GM12878 (cell line): ENCODE results near the gene CACNA1B. TPM values are rescaled to one million over a fixed set of nuclear protein-coding genes. Genes with fewer than 3 reads are reported as not detected.
"Not testable (repeated sequence)": the region's sequence is repeated elsewhere in the genome, so short reads cannot be mapped to it uniquely, and the experiment has no call there.

Source experiments
- ATAC-seq: fragments of 200-7000 bp; cut with Tn5 transposase; 3 replicates; pipeline ENCODE4 v1.9.1; 2020; ENCODE audit warnings: mild to moderate bottlenecking, moderate library complexity
- Bru-seq: library from RNA; stranded (reverse); fragments of 400-500 nt; gene quantifications from one replicate; lab custom pipeline; 2021; lab: Mats Ljungman, UMichigan
- BruChase-seq, 2 experiments: library from RNA; stranded (reverse); fragments of 400-500 nt; gene quantifications; one replicate each; lab custom pipeline; 2021; lab: Mats Ljungman, UMichigan
- BruUV-seq: library from RNA; stranded (reverse); fragments of 400-500 nt; replicated peaks from 2 replicates; lab custom pipeline; 2021; lab: Mats Ljungman, UMichigan
- CTCF ChIA-PET: fragments of 300-600 bp; sonication (Branson Sonifier 250); formaldehyde crosslinking; extraction: SDS; loops from one replicate; lab custom pipeline; 2021; ENCODE audit warnings: inconsistent platforms; lab: Yijun Ruan, JAX
- POLR2A ChIA-PET: fragments of 350-600 bp; formaldehyde crosslinking; extraction: SDS; loops from one replicate; lab custom pipeline; 2021; ENCODE audit warnings: inconsistent platforms; lab: Charles Lee
- RAD21 ChIA-PET: fragments of 300-600 bp; sonication (Branson Sonifier 250); formaldehyde crosslinking; loops from one replicate; lab custom pipeline; 2023; ENCODE audit warnings: antibody characterized with exemption; ENCODE audit not compliant: unreplicated experiment; lab: Charles Lee
- SMC1A ChIA-PET: fragments of 300-600 bp; sonication (Branson Sonifier 250); formaldehyde crosslinking; loops from one replicate; lab custom pipeline; 2023; ENCODE audit not compliant: unreplicated experiment, uncharacterized antibody; lab: Charles Lee
- DNase-seq: peaks from one replicate; pipeline ENCODE4 v3.0.0-alpha.2; 2011; ENCODE audit warnings: low read depth, low spot score
- FAIRE-seq: peaks from 3 replicates; lab custom pipeline; 2011; peaks lifted over from hg19 to GRCh38; lab: Jason Lieb, UNC
- H2AFZ ChIP-seq: 2 replicates; pipeline ENCODE4 v1.6.0; 2011; ENCODE audit warnings: low read depth, low read length, control low read depth; ENCODE audit not compliant: control insufficient read depth
- H3K27ac ChIP-seq: 2 replicates; pipeline ENCODE4 v1.5.1; 2011; ENCODE audit warnings: control low read depth; ENCODE audit not compliant: control insufficient read depth, insufficient read depth
- H3K27me3 ChIP-seq, 2 experiments: replicated peaks in 1 of 2; 2 replicates each; pipeline versions ENCODE4 v1.6.0 to v1.6.1; 2011; ENCODE audit warnings: low read length in 1 of 2; ENCODE audit not compliant: control insufficient read depth in 2 of 2, insufficient read depth in 2 of 2
- H3K36me3 ChIP-seq, 2 experiments: 2 replicates each; pipeline ENCODE4 v1.5.1; 2011; ENCODE audit warnings: low read length in 1 of 2; ENCODE audit not compliant: control insufficient read depth in 2 of 2, insufficient read depth in 2 of 2
- H3K4me1 ChIP-seq: 2 replicates; pipeline ENCODE4 v1.6.1; 2011; ENCODE audit warnings: mild to moderate bottlenecking, low read length, moderate library complexity, mixed read lengths; ENCODE audit not compliant: control insufficient read depth, insufficient read depth
- H3K4me2 ChIP-seq: 2 replicates; pipeline ENCODE4 v1.6.0; 2011; ENCODE audit warnings: control low read depth; ENCODE audit not compliant: control insufficient read depth, insufficient read depth
- H3K4me3 ChIP-seq: fragments of 200-600 bp; sonication (generic); 2 replicates; pipeline ENCODE4 v1.5.1; 2016
- H3K79me2 ChIP-seq: 2 replicates; pipeline ENCODE4 v1.6.0; 2011; ENCODE audit warnings: low read length; ENCODE audit not compliant: control insufficient read depth, insufficient read depth
- H3K9ac ChIP-seq: 2 replicates; pipeline ENCODE4 v1.8.0; 2011; ENCODE audit warnings: low read length, control low read depth, mixed read lengths; ENCODE audit not compliant: control insufficient read depth, insufficient read depth
- H3K9me3 ChIP-seq: replicated peaks from 3 replicates; pipeline ENCODE4 v1.5.1; 2011; ENCODE audit warnings: mild to moderate bottlenecking, low read length; ENCODE audit not compliant: control insufficient read depth, insufficient read depth
- H4K20me1 ChIP-seq: 2 replicates; pipeline ENCODE4 v1.6.0; 2011; ENCODE audit not compliant: control insufficient read depth, insufficient read depth
- WGBS: methylation state at CpG from one replicate; pipeline ENCODE4 v1.1.6; 2016; ENCODE audit warnings: low lambda C conversion rate; ENCODE audit not compliant: insufficient replicate concordance, insufficient coverage; ENCODE audit errors: missing lambda C conversion rate; 5-methylcytosine and 5-hydroxymethylcytosine counted together
- in situ Hi-C: fragments of 300-500 bp; cut with MboI; formaldehyde crosslinking; loops from 9 replicates; pipeline ENCODE4 v1.14.3; 2018; ENCODE audit warnings: mixed read lengths
- intact Hi-C: fragments of 100-400 bp; cut with micrococcal nuclease; formaldehyde crosslinking; loops from one replicate; pipeline ENCODE4 v1.14.2; 2022; ENCODE audit not compliant: unreplicated experiment
- long read RNA-seq, 2 experiments: library from polyadenylated mRNA; unstranded; transcript quantifications; one replicate each; pipeline ENCODE4 v2.0.0, GENCODE V29; 2019 to 2020
- polyA minus RNA-seq, 3 experiments: library from RNA; depleted of rRNA, polyadenylated mRNA; stranded (reverse); fragments of >200 nt; gene quantifications; 2 replicates each; pipeline ENCODE4 v1.2.3, GENCODE V29; 2011
- polyA plus RNA-seq, 11 experiments: library from polyadenylated mRNA; depleted of rRNA in 4 of 11; unstranded in 6 of 11; stranded (reverse) in 5 of 11; fragments of >200 nt; fragmentation: Nextera tagmentation in 4 of 11; fragmentation: Illumina TruSeq in 1 of 11; extraction: Ambion mirVana in 4 of 11; extraction: Trizol in 1 of 11; gene quantifications; 1 replicate in 1 of 11; 2 replicates in 10 of 11; pipeline versions ENCODE4 v1.2.1 to v1.2.3, GENCODE V29; 2011 to 2016; ENCODE audit warnings: inconsistent platforms in 2 of 11, missing spikeins in 2 of 11, low read depth in 1 of 11
- total RNA-seq, 4 experiments: library from RNA; depleted of rRNA in 3 of 4; stranded (reverse); fragments of >200 nt in 3 of 4; fragmentation: Illumina TruSeq in 1 of 4; extraction: Trizol in 1 of 4; gene quantifications; 2 replicates each; pipeline versions ENCODE4 v1.2.1 to v1.2.3, GENCODE V29; 2013 to 2021
- TF ChIP-seq, protein P1 (sequence below): IDR thresholded peaks from 2 replicates; pipeline ENCODE4 v1.6.1; 2011; ENCODE audit warnings: borderline replicate concordance, low read depth, mild to moderate bottlenecking, moderate library complexity, mixed read lengths, low read length; ENCODE audit not compliant: insufficient read depth; ENCODE audit errors: extremely low read length

CACNA1B gene
- 0.10 and 0.15 TPM in 2 replicates for total RNA-seq (2013; cell fraction: nucleolus; rRNA removed)
- not detected in 2 replicates for total RNA-seq (2014; rRNA removed)
- total RNA-seq (2014; rRNA removed; fragmentation: Illumina TruSeq; extraction: Trizol), result not detected in 2 replicates
- 0.03 TPM in 1 of 2 replicates, not detected in the other for total RNA-seq (2021)
- polyA plus RNA-seq (2011; ENCODE audit: low read depth), result 0.05 TPM
- 0.01 TPM in 1 of 2 replicates, not detected in the other for polyA plus RNA-seq (2011; rRNA removed)
- 0.01 and 0.02 TPM in 2 replicates for polyA plus RNA-seq (2011; cell fraction: cytosol; rRNA removed)
- polyA plus RNA-seq (2011; cell fraction: nucleus; rRNA removed), result 0.06 and 0.09 TPM in 2 replicates
- 0.03 and 0.11 TPM in 2 replicates for polyA plus RNA-seq (2012)
- 0.01 TPM in 1 of 2 replicates, not detected in the other for polyA plus RNA-seq (2014; fragmentation: Illumina TruSeq; extraction: Trizol)
- polyA plus RNA-seq (2014; fragmentation: Nextera tagmentation; extraction: Ambion mirVana), result not detected
- polyA plus RNA-seq (2014; rRNA removed), result 0.01 TPM in 2 replicates
- not detected for polyA plus RNA-seq (2016; fragmentation: Nextera tagmentation; extraction: Ambion mirVana)
- polyA minus RNA-seq (2011; rRNA and poly(A)+ RNA removed), result 0.07 TPM in 1 of 2 replicates, not detected in the other
- polyA minus RNA-seq (2011; cell fraction: cytosol; rRNA and poly(A)+ RNA removed), result not detected in 2 replicates
- polyA minus RNA-seq (2011; cell fraction: nucleus; rRNA and poly(A)+ RNA removed), result under 0.01 and 0.10 TPM in 2 replicates
- Bru-seq, nascent RNA, result percentile 16 among the genes with signal in this experiment
- BruChase-seq, experiment 1, labeled RNA remaining after a 6-hour chase, result percentile 19 among the genes with signal in this experiment
- percentile 21 among the genes with signal in this experiment for BruChase-seq, experiment 2, labeled RNA remaining after a 2-hour chase
- long read RNA-seq, experiment 1, result 0 reads
- long read RNA-seq, experiment 2, result 0 reads

- H3K27ac ChIP-seq, RAD21 ChIA-PET, H3K27me3 ChIP-seq, POLR2A ChIA-PET, FAIRE-seq, ATAC-seq, H3K4me1 ChIP-seq, DNase-seq, H3K9me3 ChIP-seq, CTCF ChIA-PET, H3K9ac ChIP-seq, BruUV-seq, H4K20me1 ChIP-seq, intact Hi-C loops, H3K36me3 ChIP-seq, H2AFZ ChIP-seq, in situ Hi-C loops, H3K79me2 ChIP-seq, SMC1A ChIA-PET, H3K4me3 ChIP-seq: not testable (repeated sequence)
- TF ChIP-seq, protein P1, sequence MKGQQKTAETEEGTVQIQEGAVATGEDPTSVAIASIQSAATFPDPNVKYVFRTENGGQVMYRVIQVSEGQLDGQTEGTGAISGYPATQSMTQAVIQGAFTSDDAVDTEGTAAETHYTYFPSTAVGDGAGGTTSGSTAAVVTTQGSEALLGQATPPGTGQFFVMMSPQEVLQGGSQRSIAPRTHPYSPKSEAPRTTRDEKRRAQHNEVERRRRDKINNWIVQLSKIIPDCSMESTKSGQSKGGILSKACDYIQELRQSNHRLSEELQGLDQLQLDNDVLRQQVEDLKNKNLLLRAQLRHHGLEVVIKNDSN, result peak; percentile 43
- WGBS, result 51% methylated on average over 11 of the region's 95 CpGs
- peak within 1 kb of the TSS; percentile 25; the same call in 1 of the 2 replicates for H3K4me2 ChIP-seq
Observed at GRCh38 chr9:137877506-137878122, at the start of gene CACNA1B. TSS of gene CACNA1B (plus strand) at chr9:137877782. CDS start at chr9:137877934, 152 bp downstream.
